Large intestine (tissue), 3 donors: Measurements from ENCODE around the gene TM9SF4. TPM values are rescaled to one million over a fixed set of nuclear protein-coding genes. Genes with fewer than 3 reads are reported as not detected.
A peak's percentile ranks its signal among the peaks of the same experiment; 100 is the strongest.
"Not testable (repeated sequence)": the region's sequence is repeated elsewhere in the genome, so short reads cannot be mapped to it uniquely, and the experiment has no call there.

Experiments used
- DNase-seq, 2 donors: peaks; one replicate each; pipeline versions ENCODE4 v3.0.0 to v3.0.0-alpha.2; 2013
- H3K27ac ChIP-seq: one replicate; pipeline ENCODE4 v1.5.1; 2013; ENCODE audit warnings: low read length
- H3K27me3 ChIP-seq: 2 replicates; pipeline ENCODE4 v1.6.1; 2013; ENCODE audit warnings: low read length; ENCODE audit not compliant: control insufficient read depth, insufficient read depth
- H3K36me3 ChIP-seq: 2 replicates; pipeline ENCODE4 v1.6.1; 2013; ENCODE audit warnings: low read length; ENCODE audit not compliant: control insufficient read depth, insufficient read depth
- H3K4me1 ChIP-seq: one replicate; pipeline ENCODE4 v1.6.1; 2013; ENCODE audit warnings: low read length; ENCODE audit not compliant: control insufficient read depth, insufficient read depth
- H3K4me3 ChIP-seq: one replicate; pipeline ENCODE4 v1.5.1; 2013; ENCODE audit warnings: low read length
- H3K9me3 ChIP-seq: one replicate; pipeline ENCODE4 v1.6.1; 2013; ENCODE audit warnings: mild to moderate bottlenecking, low read depth, low read length, moderate library complexity; ENCODE audit not compliant: control insufficient read depth
- WGBS: methylation state at CpG from one replicate; pipeline ENCODE4 v1.1.5; 2013; ENCODE audit warnings: low lambda C conversion rate; ENCODE audit not compliant: insufficient coverage; 5-methylcytosine and 5-hydroxymethylcytosine counted together
- polyA plus RNA-seq: library from polyadenylated mRNA; unstranded; fragments of 120-200 nt; gene quantifications from one replicate; pipeline ENCODE4 v1.2.1, GENCODE V29; 2013

The TM9SF4 gene
- polyA plus RNA-seq, 1 donor = 72.7 TPM

- Histone ChIP-seq H3K4me3 (no peak overlapping the region), H3K36me3 (peaks cover 10% of the 10 kb centered on the region), H3K4me1 (peaks cover 24% of the 10 kb centered on the region), H3K27me3 (no peaks in the 10 kb centered on the region), H3K27ac (peak overlapping the region; percentile 93), H3K9me3 (no peaks in the 10 kb centered on the region)
- WGBS = no CpG with 5 or more reads among the region's 5 CpGs
- DNase-seq = peak; percentile 91 to 93
Measured at GRCh38 chr20:32112841-32113240, 3.3 kb downstream of the TM9SF4 start.

- no CpG with 5 or more reads among the region's 2 CpGs for WGBS
- Histone ChIP-seq H3K4me1 (peaks cover 24% of the 10 kb centered on the region), H3K27me3 (no peaks in the 10 kb centered on the region), H3K36me3 (peaks cover 12% of the 10 kb centered on the region), H3K27ac (peak overlapping the region; percentile 86), H3K9me3 (no peaks in the 10 kb centered on the region), H3K4me3 (no peak overlapping the region)
- no peak for DNase-seq
Measured at GRCh38 chr20:32113591-32114260, 4.2 kb downstream of the TM9SF4 start.

- no peak overlapping the region for H3K27ac ChIP-seq
- no peaks in the 10 kb centered on the region for H3K27me3 ChIP-seq
- no peak overlapping the region for H3K4me3 ChIP-seq
- H3K36me3 ChIP-seq = peaks cover 12% of the 10 kb centered on the region
- H3K4me1 ChIP-seq = peaks cover 24% of the 10 kb centered on the region
- DNase-seq = no peak
- no CpG with 5 or more reads among the region's 8 CpGs for WGBS
- no peaks in the 10 kb centered on the region for H3K9me3 ChIP-seq
Measured at GRCh38 chr20:32114305-32114960, 4.9 kb downstream of the TM9SF4 start.

- WGBS = no CpG with 5 or more reads among the region's 5 CpGs
- Histone ChIP-seq H3K36me3 (peaks cover 12% of the 10 kb centered on the region), H3K4me3 (no peak overlapping the region), H3K27me3 (no peaks in the 10 kb centered on the region), H3K9me3 (no peaks in the 10 kb centered on the region), H3K27ac (no peak overlapping the region), H3K4me1 (peaks cover 24% of the 10 kb centered on the region)
- DNase-seq = no peak
Measured at GRCh38 chr20:32115211-32115767, 5.8 kb downstream of the TM9SF4 start.

- DNase-seq = no peak
- peaks cover 24% of the 10 kb centered on the region for H3K4me1 ChIP-seq
- 100% methylated on average over 1 of the region's 6 CpGs for WGBS
Measured at GRCh38 chr20:32116079-32116521, 6.6 kb downstream of the TM9SF4 start.

DNA sequence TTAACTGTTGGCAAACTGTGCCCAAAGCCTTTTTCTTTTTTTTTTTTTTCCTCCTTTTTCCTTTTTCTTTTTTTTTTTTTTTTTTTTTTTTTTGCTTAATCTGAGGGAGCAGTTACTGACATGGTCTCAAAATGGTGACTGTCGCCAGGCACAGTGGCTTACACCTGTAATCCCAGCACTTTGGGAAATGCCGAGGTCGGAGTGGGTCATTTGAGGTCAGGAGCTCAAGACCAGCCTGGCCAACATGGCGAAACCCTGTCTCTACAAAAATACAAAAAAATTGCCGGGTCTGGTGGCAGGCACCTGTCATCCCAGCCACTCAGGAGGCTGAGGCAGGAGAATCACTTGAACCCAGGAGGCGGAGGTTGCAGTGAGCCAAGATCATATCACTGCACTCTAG, 7.3 kb downstream of the TM9SF4 start:
- peaks cover 21% of the 10 kb centered on the region for H3K4me1 ChIP-seq
- not testable (repeated sequence) for H3K9me3 ChIP-seq, H3K27ac ChIP-seq, DNase-seq, H3K27me3 ChIP-seq, H3K4me3 ChIP-seq
- H3K36me3 ChIP-seq = peaks cover 12% of the 10 kb centered on the region
- no CpG with 5 or more reads among the region's 6 CpGs for WGBS

More at GRCh38 chr20:32116079-32116521, 6.6 kb downstream of the TM9SF4 start:
- H3K4me3 ChIP-seq = no peak overlapping the region
- no peak overlapping the region for H3K27ac ChIP-seq
- H3K9me3 ChIP-seq = no peaks in the 10 kb centered on the region
- peaks cover 12% of the 10 kb centered on the region for H3K36me3 ChIP-seq
- no peaks in the 10 kb centered on the region for H3K27me3 ChIP-seq

DNA sequence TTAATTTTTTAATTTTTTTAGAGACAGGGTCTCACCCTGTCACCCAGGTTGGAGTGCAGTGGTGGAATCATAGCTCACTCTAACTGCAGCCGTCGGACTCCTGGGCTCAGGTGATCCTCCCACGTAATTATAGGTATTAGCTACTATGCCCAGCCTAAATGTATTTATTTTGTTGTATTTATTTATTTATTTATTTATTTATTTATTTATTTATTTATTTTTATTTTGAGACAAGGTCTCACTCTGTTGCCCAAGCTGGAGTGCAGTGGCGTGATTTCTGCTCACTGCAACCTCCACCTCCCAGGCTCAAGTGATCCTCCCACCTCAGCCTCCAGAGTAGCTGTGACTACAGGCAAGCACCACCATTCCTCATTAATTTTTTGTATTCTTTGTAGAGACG, 8.9 kb downstream of the TM9SF4 start:
- WGBS = no CpG with 5 or more reads among the region's 5 CpGs
- H3K4me1 ChIP-seq, H3K4me3 ChIP-seq, H3K27me3 ChIP-seq, H3K27ac ChIP-seq, DNase-seq, H3K9me3 ChIP-seq: not testable (repeated sequence)
- H3K36me3 ChIP-seq = peaks cover 12% of the 10 kb centered on the region

- H3K27me3 ChIP-seq = no peaks in the 10 kb centered on the region
- H3K4me3 ChIP-seq = no peak overlapping the region
- H3K27ac ChIP-seq = no peak overlapping the region
- 100% methylated on average over 1 of the region's 2 CpGs for WGBS
- H3K4me1 ChIP-seq = peaks cover 4% of the 10 kb centered on the region
- peaks cover 8% of the 10 kb centered on the region for H3K9me3 ChIP-seq
- H3K36me3 ChIP-seq = peaks cover 12% of the 10 kb centered on the region
- no peak for DNase-seq
Measured at GRCh38 chr20:32119734-32120133, 10.2 kb downstream of the TM9SF4 start.

GRCh38 chr20:32121908-32122307, 12.4 kb downstream of the TM9SF4 start:
- DNase-seq, H3K27me3 ChIP-seq, H3K4me1 ChIP-seq, H3K36me3 ChIP-seq, H3K4me3 ChIP-seq, H3K9me3 ChIP-seq, H3K27ac ChIP-seq: not testable (repeated sequence)
- WGBS = no CpG with 5 or more reads among the region's 31 CpGs

- Histone ChIP-seq H3K36me3 (peaks cover 8% of the 10 kb centered on the region), H3K4me3 (no peak overlapping the region), H3K27me3 (no peaks in the 10 kb centered on the region), H3K27ac (no peak overlapping the region), H3K4me1 (no peaks in the 10 kb centered on the region), H3K9me3 (peaks cover 8% of the 10 kb centered on the region)
- DNase-seq = no peak
- no CpG with 5 or more reads among the region's 4 CpGs for WGBS
Measured at GRCh38 chr20:32123088-32123487, 13.6 kb downstream of the TM9SF4 start.
